ENCODE data around the gene SMIM28.

Gene SMIM28

GRCh38 chr6:138431256-138432062 is 53.8 kb downstream of the SMIM28 start:
- FAIRE-seq, result no peak
- TF ChIP-seq CTCF (IDR thresholded peaks at IDR 0.05; ENCODE audit: insufficient read depth, missing control alignments), result no peak
- no peak for DNase-seq (ENCODE audit: insufficient read length, low spot score)

GRCh38 chr6:138432063-138432356 is 54.3 kb downstream of the SMIM28 start:
- FAIRE-seq (no peak), DNase-seq (ENCODE audit: insufficient read length, low spot score) (no peak)
- no peak for TF ChIP-seq CTCF (IDR thresholded peaks at IDR 0.05; ENCODE audit: insufficient read depth, missing control alignments)
